Nephron progenitor cell (in vitro differentiated cells): ENCODE data around the gene ARMH3.

Source experiments
- DNase-seq: peaks from one replicate; pipeline ENCODE4 v3.0.0; 2021
- H3K27ac Mint-ChIP-seq: 2 replicates; pipeline ENCODE4 v1.8.0; 2021; ENCODE audit warnings: mild to moderate bottlenecking, moderate library complexity, mixed read lengths
- H3K27me3 Mint-ChIP-seq: 2 replicates; pipeline ENCODE4 v1.8.0; 2021; ENCODE audit warnings: mild to moderate bottlenecking, low read depth, mixed read lengths; ENCODE audit not compliant: poor library complexity
- H3K36me3 Mint-ChIP-seq: 2 replicates; pipeline ENCODE4 v1.8.0; 2021; ENCODE audit warnings: low read depth, mixed read lengths
- H3K4me1 Mint-ChIP-seq: 2 replicates; pipeline ENCODE4 v1.8.0; 2021; ENCODE audit warnings: mixed read lengths
- H3K4me3 Mint-ChIP-seq: 2 replicates; pipeline ENCODE4 v1.8.0; 2021; ENCODE audit warnings: mild to moderate bottlenecking, moderate library complexity, mixed read lengths
- H3K9me3 Mint-ChIP-seq: 2 replicates; pipeline ENCODE4 v1.8.0; 2021; ENCODE audit warnings: mild to moderate bottlenecking, moderate library complexity, mixed read lengths
- CTCF ChIP-seq: fragments of 200-600 bp; sonication (generic); IDR thresholded peaks from 2 replicates; pipeline ENCODE4 v1.5.0; 2021; ENCODE audit warnings: antibody characterized with exemption

Gene ARMH3

GRCh38 chr10:102085336-102085735 is 29.4 kb upstream of the ARMH3 start:
- Mint-ChIP-seq H3K4me1 (peaks cover 4% of the 10 kb centered on the region), H3K27ac (no peak overlapping the region), H3K9me3 (peaks cover 3% of the 10 kb centered on the region), H3K36me3 (peaks cover 32% of the 10 kb centered on the region), H3K27me3 (peaks cover 4% of the 10 kb centered on the region), H3K4me3 (no peak overlapping the region)
- TF ChIP-seq CTCF: no peak
- no peak for DNase-seq

- no peak overlapping the region for H3K4me3 Mint-ChIP-seq
- no peak for TF ChIP-seq CTCF
- peaks cover 29% of the 10 kb centered on the region for H3K36me3 Mint-ChIP-seq
- peaks cover 7% of the 10 kb centered on the region for H3K27me3 Mint-ChIP-seq
- H3K4me1 Mint-ChIP-seq: peaks cover 4% of the 10 kb centered on the region
- no peak overlapping the region for H3K27ac Mint-ChIP-seq
- DNase-seq: no peak
- peaks cover 4% of the 10 kb centered on the region for H3K9me3 Mint-ChIP-seq
Measured at GRCh38 chr10:102083541-102083940, 27.6 kb upstream of the ARMH3 start.

GRCh38 chr10:102072673-102073527 is 16.9 kb upstream of the ARMH3 start:
- Mint-ChIP-seq H3K36me3 (no peaks in the 10 kb centered on the region), H3K4me1 (no peaks in the 10 kb centered on the region), H3K4me3 (no peak overlapping the region), H3K27me3 (peaks cover 7% of the 10 kb centered on the region), H3K27ac (no peak overlapping the region), H3K9me3 (no peaks in the 10 kb centered on the region)
- DNase-seq: peak; percentile 85
- TF ChIP-seq CTCF: peak; percentile 95

GRCh38 chr10:102069071-102069470 is 13.1 kb upstream of the ARMH3 start:
- no peaks in the 10 kb centered on the region for H3K36me3 Mint-ChIP-seq
- H3K4me1 Mint-ChIP-seq: peaks cover 7% of the 10 kb centered on the region
- TF ChIP-seq CTCF: no peak
- no peak overlapping the region for H3K4me3 Mint-ChIP-seq
- H3K27me3 Mint-ChIP-seq: peaks cover 10% of the 10 kb centered on the region
- no peak overlapping the region for H3K27ac Mint-ChIP-seq
- DNase-seq: no peak
- no peaks in the 10 kb centered on the region for H3K9me3 Mint-ChIP-seq

- Mint-ChIP-seq H3K27me3 (peaks cover 16% of the 10 kb centered on the region), H3K36me3 (no peaks in the 10 kb centered on the region), H3K4me3 (no peak overlapping the region), H3K4me1 (peaks cover 7% of the 10 kb centered on the region), H3K27ac (no peak overlapping the region), H3K9me3 (no peaks in the 10 kb centered on the region)
- DNase-seq: no peak
- TF ChIP-seq CTCF: no peak
Measured at GRCh38 chr10:102068216-102068615, 12.2 kb upstream of the ARMH3 start.
